Measurements from ENCODE around the gene RTN4RL2.

Gene RTN4RL2

DNA sequence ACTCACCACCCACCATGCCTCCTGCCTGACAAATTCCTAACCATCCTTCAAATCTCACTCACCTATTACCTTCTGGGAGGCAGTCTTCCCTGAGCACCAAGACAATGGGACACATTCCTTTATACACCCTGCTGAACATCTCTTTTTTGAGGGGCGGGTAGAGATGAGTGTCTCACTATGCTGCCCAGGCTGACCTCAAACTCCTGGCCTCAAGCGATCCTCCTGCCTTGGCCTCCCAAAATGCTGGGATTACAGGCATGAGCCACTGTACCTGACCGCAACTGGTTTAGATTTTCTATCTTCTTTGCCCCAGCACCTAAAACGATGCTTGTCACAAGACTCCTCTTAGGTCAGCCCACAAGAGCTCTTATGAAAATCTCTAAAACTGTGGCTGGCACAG, 63.1 kb downstream of the RTN4RL2 start:
- 91% methylated on average over 4 of the region's 4 CpGs for WGBS

More for the DNA sequence above, 63.1 kb downstream of the RTN4RL2 start:
- H3K4me1 ChIP-seq (ENCODE audit: insufficient read depth, low read length), result peaks cover 2% of the 10 kb centered on the region; the same call in 1 of the 2 replicates
- peaks cover 6% of the 10 kb centered on the region for H3K36me3 ChIP-seq (ENCODE audit: insufficient read depth, low read length)
- H3K9ac ChIP-seq (ENCODE audit: low read depth, low read length), result no peak overlapping the region
- no peak overlapping the region for H3K4me3 ChIP-seq (ENCODE audit: low read length)
- no peaks in the 10 kb centered on the region for H3K27me3 ChIP-seq (ENCODE audit: insufficient read depth, low read length)
- H3K27ac ChIP-seq (ENCODE audit: low read depth, low read length), result no peak overlapping the region
- H3K9me3 ChIP-seq (ENCODE audit: insufficient read depth, low read depth, low read length), result no peaks in the 10 kb centered on the region
